ENCODE results near the gene BMP2. TPM values are rescaled to one million over a fixed set of nuclear protein-coding genes. Genes with fewer than 3 reads are reported as not detected.

BMP2 gene
- total RNA-seq, 1 experiment from 2014 or later = 6.6 TPM

DNA sequence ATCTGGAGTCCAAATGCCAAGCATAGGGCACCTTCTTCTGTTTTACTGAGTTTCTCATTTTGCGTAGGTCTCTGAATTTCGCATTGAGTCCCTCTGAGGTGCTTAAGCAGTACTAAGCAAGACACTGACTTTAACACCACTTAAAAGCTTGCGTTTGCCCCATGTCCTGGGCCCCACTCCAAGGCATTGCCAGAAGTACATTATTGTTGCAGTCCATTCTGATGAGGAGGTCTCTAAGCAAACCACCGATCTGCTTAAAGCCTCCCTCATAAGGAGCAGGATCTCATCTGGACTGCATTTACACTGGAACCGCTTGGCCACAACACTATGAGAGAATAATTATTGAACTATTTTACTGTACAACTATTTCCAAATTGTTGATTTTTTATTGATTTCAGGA, 16.3 kb downstream of the BMP2 start:
- no peak overlapping the region for H2BK20ac ChIP-seq (ENCODE audit: low read depth, low read length, poor library complexity, severe bottlenecking)
- H3K9ac ChIP-seq (ENCODE audit: extremely low read depth, insufficient read length, low read length) = no peak overlapping the region
- H2BK12ac ChIP-seq (ENCODE audit: insufficient read length, low read depth, low read length) = no peak overlapping the region
- no peaks in the 10 kb centered on the region for H3K23me2 ChIP-seq (ENCODE audit: insufficient read length, low read depth, low read length, poor library complexity, severe bottlenecking)
- H4K5ac ChIP-seq (ENCODE audit: insufficient read length, low read depth, low read length) = no peak overlapping the region
- no peak overlapping the region for H2AK5ac ChIP-seq (ENCODE audit: insufficient read length, low read length)
- no peak overlapping the region for H3K4ac ChIP-seq (ENCODE audit: low read depth, low read length)
- H3K27me3 ChIP-seq (ENCODE audit: insufficient read depth, low read length) = no peaks in the 10 kb centered on the region
- no peak for DNase-seq
- Mint-ChIP-seq H3K4me1 (peaks cover 20 to 33% of the 10 kb centered on the region in 2 experiments), H3K4me3 (no peak overlapping the region), H3K9me3 (no peaks in the 10 kb centered on the region), H3K27me3 (ENCODE audit: low read depth) (no peaks in the 10 kb centered on the region), H3K36me3 (ENCODE audit: insufficient read depth in 1 of 3, low read depth in 3 of 3) (peaks cover 0 to 15% (median 1%) of the 10 kb centered on the region in 3 experiments; a peak in 4 of 7 replicates), H3K27ac (peak overlapping the region in 1 of 3 experiments; percentile 40; a peak in 1 of 7 replicates)
- H3K23ac ChIP-seq (ENCODE audit: insufficient read length, low read depth, low read length) = no peak overlapping the region
- H4K91ac ChIP-seq (ENCODE audit: insufficient read length, low read depth, low read length) = no peak overlapping the region
- H3K27ac ChIP-seq (ENCODE audit: insufficient read length, low read depth, low read length) = no peak overlapping the region
- H3K4me1 ChIP-seq (ENCODE audit: insufficient read depth, low read length) = no peaks in the 10 kb centered on the region
- WGBS (ENCODE audit: extremely low coverage, insufficient read length, low lambda C conversion rate) = no CpG with 5 or more reads among the region's 5 CpGs
- no peaks in the 10 kb centered on the region for H3K79me1 ChIP-seq (ENCODE audit: insufficient read depth, low read depth, low read length, poor library complexity, severe bottlenecking)
- no peaks in the 10 kb centered on the region for H4K20me1 ChIP-seq (ENCODE audit: control insufficient read depth, insufficient read depth, insufficient read length)
- no peak overlapping the region for H2BK5ac ChIP-seq (ENCODE audit: insufficient read length, low read length)
- no peak overlapping the region for H3K14ac ChIP-seq (ENCODE audit: insufficient read depth, low read length)
- TF ChIP-seq CTCF (conservative IDR thresholded peaks at IDR 0.05) = no peak
- H3K4me2 ChIP-seq (ENCODE audit: insufficient read depth, insufficient read length, low read length) = no peak overlapping the region
- no peak overlapping the region for H3K56ac ChIP-seq (ENCODE audit: insufficient read length, low read depth, low read length)
- H2BK15ac ChIP-seq (ENCODE audit: low read depth, low read length) = no peak overlapping the region
- H3K18ac ChIP-seq (ENCODE audit: insufficient read length, low read depth, low read length) = no peak overlapping the region
- no peak overlapping the region for H3T11ph ChIP-seq (ENCODE audit: low read length)
- H2BK120ac ChIP-seq (ENCODE audit: low read depth, low read length, poor library complexity, severe bottlenecking) = no peak overlapping the region
- H4K8ac ChIP-seq (replicated peaks; ENCODE audit: insufficient read length, low read depth, low read length) = no peak overlapping the region
- H2AFZ ChIP-seq (ENCODE audit: low read length) = no peak overlapping the region
- H3K79me2 ChIP-seq (ENCODE audit: insufficient read depth, low read length) = no peaks in the 10 kb centered on the region
- no peaks in the 10 kb centered on the region for H3K9me3 ChIP-seq (ENCODE audit: control insufficient read depth, low read depth, low read length)
